ENCODE data around the gene ZFP1.

DNA sequence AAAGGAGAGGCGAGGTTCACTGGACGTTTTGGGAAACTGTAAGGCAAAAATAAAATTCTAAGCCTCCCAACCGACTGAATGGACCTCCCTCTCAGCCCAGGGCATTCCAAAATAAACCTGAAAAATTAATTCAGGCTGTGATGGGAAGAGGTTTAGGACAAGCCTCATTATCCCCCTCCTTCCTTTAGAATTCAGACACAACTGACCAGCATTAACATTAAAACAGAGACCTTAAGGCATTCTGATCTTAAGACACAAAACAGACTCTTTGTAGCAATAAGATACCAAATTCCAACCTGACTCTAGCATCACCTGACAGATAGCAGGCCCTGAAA is 31.4 kb upstream of the ZFP1 start:
- TF ChIP-seq RAD21 (IDR thresholded peaks at IDR 0.05; ENCODE audit: low read length) = no peak
- TF ChIP-seq, protein P1, sequence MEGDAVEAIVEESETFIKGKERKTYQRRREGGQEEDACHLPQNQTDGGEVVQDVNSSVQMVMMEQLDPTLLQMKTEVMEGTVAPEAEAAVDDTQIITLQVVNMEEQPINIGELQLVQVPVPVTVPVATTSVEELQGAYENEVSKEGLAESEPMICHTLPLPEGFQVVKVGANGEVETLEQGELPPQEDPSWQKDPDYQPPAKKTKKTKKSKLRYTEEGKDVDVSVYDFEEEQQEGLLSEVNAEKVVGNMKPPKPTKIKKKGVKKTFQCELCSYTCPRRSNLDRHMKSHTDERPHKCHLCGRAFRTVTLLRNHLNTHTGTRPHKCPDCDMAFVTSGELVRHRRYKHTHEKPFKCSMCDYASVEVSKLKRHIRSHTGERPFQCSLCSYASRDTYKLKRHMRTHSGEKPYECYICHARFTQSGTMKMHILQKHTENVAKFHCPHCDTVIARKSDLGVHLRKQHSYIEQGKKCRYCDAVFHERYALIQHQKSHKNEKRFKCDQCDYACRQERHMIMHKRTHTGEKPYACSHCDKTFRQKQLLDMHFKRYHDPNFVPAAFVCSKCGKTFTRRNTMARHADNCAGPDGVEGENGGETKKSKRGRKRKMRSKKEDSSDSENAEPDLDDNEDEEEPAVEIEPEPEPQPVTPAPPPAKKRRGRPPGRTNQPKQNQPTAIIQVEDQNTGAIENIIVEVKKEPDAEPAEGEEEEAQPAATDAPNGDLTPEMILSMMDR (IDR thresholded peaks at IDR 0.05) = no peak
- TF ChIP-seq, protein P2, sequence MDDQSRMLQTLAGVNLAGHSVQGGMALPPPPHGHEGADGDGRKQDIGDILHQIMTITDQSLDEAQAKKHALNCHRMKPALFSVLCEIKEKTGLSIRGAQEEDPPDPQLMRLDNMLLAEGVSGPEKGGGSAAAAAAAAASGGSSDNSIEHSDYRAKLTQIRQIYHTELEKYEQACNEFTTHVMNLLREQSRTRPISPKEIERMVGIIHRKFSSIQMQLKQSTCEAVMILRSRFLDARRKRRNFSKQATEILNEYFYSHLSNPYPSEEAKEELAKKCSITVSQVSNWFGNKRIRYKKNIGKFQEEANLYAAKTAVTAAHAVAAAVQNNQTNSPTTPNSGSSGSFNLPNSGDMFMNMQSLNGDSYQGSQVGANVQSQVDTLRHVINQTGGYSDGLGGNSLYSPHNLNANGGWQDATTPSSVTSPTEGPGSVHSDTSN (IDR thresholded peaks at IDR 0.05) = no peak
- no peak for TF ChIP-seq YY1 (IDR thresholded peaks at IDR 0.05; ENCODE audit: low read depth)
- TF ChIP-seq FOXM1 (IDR thresholded peaks at IDR 0.05; ENCODE audit: low read depth) = no peak
- no peak for TF ChIP-seq EZH2phosphoT487 (IDR thresholded peaks at IDR 0.05; ENCODE audit: borderline replicate concordance, low read depth)
- TF ChIP-seq ELF1 (IDR thresholded peaks at IDR 0.05) = no peak
- no peak for TF ChIP-seq GABPA (IDR thresholded peaks at IDR 0.05; ENCODE audit: low read depth)

Data from SK-N-SH (cell line).